Suprapubic skin (tissue), 4 donors: ENCODE measurements around the gene AMH.

Experiments used
- EP300 ChIP-seq: sonication (generic); formaldehyde crosslinking; IDR thresholded peaks from one replicate; pipeline ENCODE4 v1.6.1; 2017; ENCODE audit warnings: antibody characterized with exemption
- POLR2A ChIP-seq, 2 donors: fragments of 450-650 bp; IDR thresholded peaks; one replicate each; pipeline ENCODE4 v1.6.1; 2017; ENCODE audit warnings: antibody characterized with exemption in 2 of 2, mild to moderate bottlenecking in 2 of 2, moderate library complexity in 2 of 2
- POLR2AphosphoS5 ChIP-seq, 3 donors: sonication (generic); formaldehyde crosslinking; IDR thresholded peaks; one replicate each; pipeline ENCODE4 v1.6.1; 2017; ENCODE audit warnings: antibody characterized with exemption in 3 of 3
- TF ChIP-seq, protein P1 (sequence below), 2 donors: fragments of 200-600 bp in 1 of 2; fragments of 450-650 bp in 1 of 2; sonication (generic) in 1 of 2; IDR thresholded peaks; one replicate each; pipeline ENCODE4 v1.5.1; 2016 to 2019; ENCODE audit warnings: antibody characterized with exemption in 2 of 2, mild to moderate bottlenecking in 1 of 2, moderate library complexity in 1 of 2

DNA sequence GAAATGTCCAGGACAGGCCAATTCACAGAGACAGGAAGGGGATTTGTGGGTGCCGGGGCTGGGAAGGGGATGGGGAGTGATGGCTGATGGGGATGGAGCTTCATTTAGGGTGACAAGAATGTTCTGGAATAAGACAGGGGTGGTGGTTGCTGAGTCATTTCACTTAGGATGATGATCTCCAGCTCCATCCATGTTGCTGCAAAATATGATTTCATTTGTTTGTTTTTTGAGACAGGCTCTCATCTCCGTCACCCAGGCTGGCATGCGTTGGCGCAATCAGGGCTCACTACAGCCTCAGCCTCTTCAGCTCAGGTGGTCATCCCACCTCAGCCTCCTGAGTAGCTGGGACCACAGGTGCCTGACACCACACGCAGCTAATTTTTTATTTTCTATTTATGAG lies 10.2 kb downstream of the AMH start:
- TF ChIP-seq, protein P1, sequence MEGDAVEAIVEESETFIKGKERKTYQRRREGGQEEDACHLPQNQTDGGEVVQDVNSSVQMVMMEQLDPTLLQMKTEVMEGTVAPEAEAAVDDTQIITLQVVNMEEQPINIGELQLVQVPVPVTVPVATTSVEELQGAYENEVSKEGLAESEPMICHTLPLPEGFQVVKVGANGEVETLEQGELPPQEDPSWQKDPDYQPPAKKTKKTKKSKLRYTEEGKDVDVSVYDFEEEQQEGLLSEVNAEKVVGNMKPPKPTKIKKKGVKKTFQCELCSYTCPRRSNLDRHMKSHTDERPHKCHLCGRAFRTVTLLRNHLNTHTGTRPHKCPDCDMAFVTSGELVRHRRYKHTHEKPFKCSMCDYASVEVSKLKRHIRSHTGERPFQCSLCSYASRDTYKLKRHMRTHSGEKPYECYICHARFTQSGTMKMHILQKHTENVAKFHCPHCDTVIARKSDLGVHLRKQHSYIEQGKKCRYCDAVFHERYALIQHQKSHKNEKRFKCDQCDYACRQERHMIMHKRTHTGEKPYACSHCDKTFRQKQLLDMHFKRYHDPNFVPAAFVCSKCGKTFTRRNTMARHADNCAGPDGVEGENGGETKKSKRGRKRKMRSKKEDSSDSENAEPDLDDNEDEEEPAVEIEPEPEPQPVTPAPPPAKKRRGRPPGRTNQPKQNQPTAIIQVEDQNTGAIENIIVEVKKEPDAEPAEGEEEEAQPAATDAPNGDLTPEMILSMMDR (IDR thresholded peaks at IDR 0.05): no peak
- TF ChIP-seq POLR2A (IDR thresholded peaks at IDR 0.05) (no peak), POLR2AphosphoS5 (IDR thresholded peaks at IDR 0.05) (no peak), EP300 (no peak)
